ENCODE measurements around the gene CCDC198.

CCDC198 gene

GRCh38 chr14:57470909-57471308 is 22.7 kb downstream of the CCDC198 start:
- TF ChIP-seq CTCF (IDR thresholded peaks at IDR 0.05; ENCODE audit: low read depth, low read length, missing control alignments): no peak
- no peaks in the 10 kb centered on the region for H3K36me3 ChIP-seq (replicated peaks)
- DNase-seq: no peak
- no peaks in the 10 kb centered on the region for H3K27me3 ChIP-seq (replicated peaks)
- in situ Hi-C loops (cut with HindIII; ENCODE audit: low pct_ligation_motif_present, low sequenced_read_pairs): no loop called here
- no peak overlapping the region for H3K27ac ChIP-seq
- no peak overlapping the region for H3K4me3 ChIP-seq (ENCODE audit: low read depth, low read length)

GRCh38 chr14:57464008-57464730 is 29.5 kb downstream of the CCDC198 start:
- Histone ChIP-seq H3K27me3 (replicated peaks) (no peaks in the 10 kb centered on the region), H3K36me3 (replicated peaks) (no peaks in the 10 kb centered on the region), H3K27ac (no peak overlapping the region), H3K4me3 (ENCODE audit: low read depth, low read length) (no peak overlapping the region)
- no peak for TF ChIP-seq CTCF (IDR thresholded peaks at IDR 0.05; ENCODE audit: low read depth, low read length, missing control alignments)
- in situ Hi-C loops (cut with HindIII; ENCODE audit: low pct_ligation_motif_present, low sequenced_read_pairs): no loop called here
- no peak for DNase-seq

GRCh38 chr14:57462551-57462950 is 31.1 kb downstream of the CCDC198 start:
- Histone ChIP-seq H3K27ac (no peak overlapping the region), H3K36me3 (replicated peaks) (no peaks in the 10 kb centered on the region), H3K27me3 (replicated peaks) (no peaks in the 10 kb centered on the region), H3K4me3 (ENCODE audit: low read depth, low read length) (no peak overlapping the region)
- TF ChIP-seq CTCF (IDR thresholded peaks at IDR 0.05; ENCODE audit: low read depth, low read length, missing control alignments): no peak
- DNase-seq: no peak
- in situ Hi-C loops (cut with HindIII; ENCODE audit: low pct_ligation_motif_present, low sequenced_read_pairs): no loop called here

GRCh38 chr14:57461777-57462320 is 31.8 kb downstream of the CCDC198 start:
- Histone ChIP-seq H3K27me3 (replicated peaks) (no peaks in the 10 kb centered on the region), H3K4me3 (ENCODE audit: low read depth, low read length) (no peak overlapping the region), H3K27ac (no peak overlapping the region), H3K36me3 (replicated peaks) (no peaks in the 10 kb centered on the region)
- in situ Hi-C loops (cut with HindIII; ENCODE audit: low pct_ligation_motif_present, low sequenced_read_pairs): no loop called here
- no peak for DNase-seq
- no peak for TF ChIP-seq CTCF (IDR thresholded peaks at IDR 0.05; ENCODE audit: low read depth, low read length, missing control alignments)

- no peak overlapping the region for H3K27ac ChIP-seq
- H3K36me3 ChIP-seq (replicated peaks): no peaks in the 10 kb centered on the region
- no peak overlapping the region for H3K4me3 ChIP-seq (ENCODE audit: low read depth, low read length)
- in situ Hi-C loops (cut with HindIII; ENCODE audit: low pct_ligation_motif_present, low sequenced_read_pairs): no loop called here
- no peak for DNase-seq
- TF ChIP-seq CTCF (IDR thresholded peaks at IDR 0.05; ENCODE audit: low read depth, low read length, missing control alignments): no peak
- no peaks in the 10 kb centered on the region for H3K27me3 ChIP-seq (replicated peaks)
These were observed 57.7 kb downstream of the CCDC198 start for GRCh38 chr14:57435923-57436322.

GRCh38 chr14:57420986-57421385 is 72.7 kb downstream of the CCDC198 start:
- in situ Hi-C loops (cut with HindIII; ENCODE audit: low pct_ligation_motif_present, low sequenced_read_pairs): no loop called here
- no peak for TF ChIP-seq CTCF (IDR thresholded peaks at IDR 0.05; ENCODE audit: low read depth, low read length, missing control alignments)
- no peak for DNase-seq

More at GRCh38 chr14:57420986-57421385, 72.7 kb downstream of the CCDC198 start:
- Histone ChIP-seq H3K27me3 (replicated peaks) (no peaks in the 10 kb centered on the region), H3K27ac (no peak overlapping the region), H3K36me3 (replicated peaks) (no peaks in the 10 kb centered on the region), H3K4me3 (ENCODE audit: low read depth, low read length) (no peak overlapping the region)
